ENCODE measurements around the gene PSTPIP2. TPM values are rescaled to one million over a fixed set of nuclear protein-coding genes. Genes with fewer than 3 reads are reported as not detected.

Gene PSTPIP2
- total RNA-seq, 1 experiment from 2014 or later = 3.3 TPM

DNA sequence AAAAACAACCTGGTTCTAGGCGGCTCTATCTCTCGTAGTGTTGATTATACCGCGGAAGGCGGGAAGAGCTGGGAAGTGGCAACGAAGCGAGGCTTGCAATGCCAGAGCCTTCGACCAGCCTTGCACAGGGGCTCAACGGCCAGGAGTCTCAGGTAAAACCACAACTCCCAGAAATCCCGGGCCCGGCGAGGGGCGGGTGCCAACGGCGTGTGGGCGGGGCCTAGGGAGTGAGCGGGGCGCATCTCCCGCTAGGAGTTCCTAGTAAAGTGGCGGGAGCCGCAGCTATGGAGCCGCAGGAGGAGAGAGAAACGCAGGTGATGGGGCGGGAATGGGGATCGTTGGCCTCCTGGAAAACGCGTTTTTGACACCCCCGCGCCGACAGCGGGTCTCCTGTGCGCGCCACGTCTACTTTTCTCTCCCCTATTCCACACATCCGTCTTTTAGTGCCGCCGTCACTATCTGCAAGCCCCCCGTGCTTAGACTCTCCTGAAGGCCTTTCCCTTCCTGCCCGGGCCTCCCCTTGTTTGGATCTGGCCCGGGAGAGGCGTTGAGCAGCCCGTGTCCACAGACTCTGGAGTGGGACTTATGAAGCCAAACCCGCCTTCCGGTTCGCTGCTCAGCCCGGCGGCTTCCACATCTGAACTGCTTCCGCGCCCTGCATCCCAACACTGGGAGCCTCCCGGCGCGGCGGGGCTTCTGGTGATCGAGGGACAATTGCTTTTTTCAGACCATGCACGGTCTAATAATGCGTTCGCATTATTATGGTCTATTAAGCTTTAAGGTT is 32.3 kb upstream of the PSTPIP2 start, which contains the start of gene HAUS1:
Gene HAUS1 (plus strand): TSS at position 258 of the 784 bp plus-strand sequence. CDS start 27 bp downstream, at position 285.
- Histone ChIP-seq H3K27me3 (ENCODE audit: insufficient read depth, low read length) (no peaks in the 10 kb centered on the region), H2AK5ac (ENCODE audit: insufficient read length, low read length) (no peak within 1 kb of the TSS), H2BK120ac (ENCODE audit: low read depth, low read length, poor library complexity, severe bottlenecking) (no peak within 1 kb of the TSS), H2AFZ (ENCODE audit: low read length) (no peak within 1 kb of the TSS), H3K4ac (ENCODE audit: low read depth, low read length) (no peak within 1 kb of the TSS), H3K9me3 (ENCODE audit: control insufficient read depth, low read depth, low read length) (no peaks in the 10 kb centered on the region), H4K20me1 (ENCODE audit: control insufficient read depth, insufficient read depth, insufficient read length) (no peaks in the 10 kb centered on the region), H3K27ac (ENCODE audit: insufficient read length, low read depth, low read length) (no peak within 1 kb of the TSS), H4K8ac (replicated peaks; ENCODE audit: insufficient read length, low read depth, low read length) (no peak within 1 kb of the TSS), H3K23ac (ENCODE audit: insufficient read length, low read depth, low read length) (no peak within 1 kb of the TSS), H2BK20ac (ENCODE audit: low read depth, low read length, poor library complexity, severe bottlenecking) (no peak within 1 kb of the TSS), H3K56ac (ENCODE audit: insufficient read length, low read depth, low read length) (no peak within 1 kb of the TSS), H3K23me2 (ENCODE audit: insufficient read length, low read depth, low read length, poor library complexity, severe bottlenecking) (no peaks in the 10 kb centered on the region), H3K4me2 (ENCODE audit: insufficient read depth, insufficient read length, low read length) (peak within 1 kb of the TSS; percentile 59), H3K4me1 (ENCODE audit: insufficient read depth, low read length) (no peaks in the 10 kb centered on the region; the same call in 1 of the 2 replicates), H4K5ac (ENCODE audit: insufficient read length, low read depth, low read length) (no peak within 1 kb of the TSS), H3K18ac (ENCODE audit: insufficient read length, low read depth, low read length) (peak within 1 kb of the TSS; percentile 9), H2BK12ac (ENCODE audit: insufficient read length, low read depth, low read length) (no peak within 1 kb of the TSS), H4K91ac (ENCODE audit: insufficient read length, low read depth, low read length) (no peak within 1 kb of the TSS), H3T11ph (ENCODE audit: low read length) (no peak within 1 kb of the TSS), H2BK5ac (ENCODE audit: insufficient read length, low read length) (no peak within 1 kb of the TSS), H3K79me1 (ENCODE audit: insufficient read depth, low read depth, low read length, poor library complexity, severe bottlenecking) (no peaks in the 10 kb centered on the region), H3K9ac (ENCODE audit: extremely low read depth, insufficient read length, low read length) (peak within 1 kb of the TSS; percentile 66), H3K14ac (ENCODE audit: insufficient read depth, low read length) (peak within 1 kb of the TSS; percentile 94), H2BK15ac (ENCODE audit: low read depth, low read length) (no peak within 1 kb of the TSS), H3K79me2 (ENCODE audit: insufficient read depth, low read length) (no peaks in the 10 kb centered on the region)
- H3K36me3 Mint-ChIP-seq (ENCODE audit: insufficient read depth in 1 of 3, low read depth in 3 of 3) = peaks cover 10 to 31% (median 31%) of the 10 kb centered on the region in 3 experiments; a peak in 6 of 7 replicates
- peaks cover 7 to 12% of the 10 kb centered on the region in 2 experiments for H3K4me1 Mint-ChIP-seq
- no peaks in the 10 kb centered on the region for H3K27me3 Mint-ChIP-seq (ENCODE audit: low read depth)
- no peaks in the 10 kb centered on the region for H3K9me3 Mint-ChIP-seq
- peak within 1 kb of the TSS; percentile 96 to 97 for H3K4me3 Mint-ChIP-seq
- TF ChIP-seq, protein P1, sequence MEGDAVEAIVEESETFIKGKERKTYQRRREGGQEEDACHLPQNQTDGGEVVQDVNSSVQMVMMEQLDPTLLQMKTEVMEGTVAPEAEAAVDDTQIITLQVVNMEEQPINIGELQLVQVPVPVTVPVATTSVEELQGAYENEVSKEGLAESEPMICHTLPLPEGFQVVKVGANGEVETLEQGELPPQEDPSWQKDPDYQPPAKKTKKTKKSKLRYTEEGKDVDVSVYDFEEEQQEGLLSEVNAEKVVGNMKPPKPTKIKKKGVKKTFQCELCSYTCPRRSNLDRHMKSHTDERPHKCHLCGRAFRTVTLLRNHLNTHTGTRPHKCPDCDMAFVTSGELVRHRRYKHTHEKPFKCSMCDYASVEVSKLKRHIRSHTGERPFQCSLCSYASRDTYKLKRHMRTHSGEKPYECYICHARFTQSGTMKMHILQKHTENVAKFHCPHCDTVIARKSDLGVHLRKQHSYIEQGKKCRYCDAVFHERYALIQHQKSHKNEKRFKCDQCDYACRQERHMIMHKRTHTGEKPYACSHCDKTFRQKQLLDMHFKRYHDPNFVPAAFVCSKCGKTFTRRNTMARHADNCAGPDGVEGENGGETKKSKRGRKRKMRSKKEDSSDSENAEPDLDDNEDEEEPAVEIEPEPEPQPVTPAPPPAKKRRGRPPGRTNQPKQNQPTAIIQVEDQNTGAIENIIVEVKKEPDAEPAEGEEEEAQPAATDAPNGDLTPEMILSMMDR (conservative IDR thresholded peaks at IDR 0.05) = no peak
- peak within 1 kb of the TSS; percentile 84 to 98 (median 97) for H3K27ac Mint-ChIP-seq
- no CpG with 5 or more reads among the region's 57 CpGs for WGBS (ENCODE audit: extremely low coverage, insufficient read length, low lambda C conversion rate)
- DNase-seq = peak; percentile 96
